Osteocyte (in vitro differentiated cells): ENCODE measurements around the gene TRNT1. TPM values are rescaled to one million over a fixed set of nuclear protein-coding genes. Genes with fewer than 3 reads are reported as not detected.

Experiments
- DNase-seq: peaks from one replicate; pipeline ENCODE4 v3.0.0; 2021; ENCODE audit warnings: mixed read lengths; ENCODE audit not compliant: unreplicated experiment; ENCODE audit errors: extremely low spot score
- H3K27ac Mint-ChIP-seq: one replicate; pipeline ENCODE4 v1.8.0; 2021; ENCODE audit warnings: mild to moderate bottlenecking, mixed read lengths; ENCODE audit not compliant: unreplicated experiment
- H3K27me3 Mint-ChIP-seq: one replicate; pipeline ENCODE4 v1.8.0; 2021; ENCODE audit warnings: mixed read lengths; ENCODE audit not compliant: unreplicated experiment
- H3K36me3 Mint-ChIP-seq: one replicate; pipeline ENCODE4 v1.8.0; 2021; ENCODE audit warnings: mixed read lengths; ENCODE audit not compliant: unreplicated experiment
- H3K4me1 Mint-ChIP-seq: one replicate; pipeline ENCODE4 v1.8.0; 2021; ENCODE audit warnings: mixed read lengths; ENCODE audit not compliant: unreplicated experiment
- H3K4me3 Mint-ChIP-seq: one replicate; pipeline ENCODE4 v1.8.0; 2021; ENCODE audit warnings: mild to moderate bottlenecking, moderate library complexity, mixed read lengths; ENCODE audit not compliant: unreplicated experiment
- H3K9me3 Mint-ChIP-seq: one replicate; pipeline ENCODE4 v1.8.0; 2021; ENCODE audit warnings: mixed read lengths; ENCODE audit not compliant: unreplicated experiment
- total RNA-seq: library from RNA; stranded (reverse); gene quantifications from 2 replicates; pipeline ENCODE4 v1.2.1, GENCODE V29; 2021
- TF ChIP-seq, protein P1 (sequence below): fragments of 200-600 bp; sonication (generic); IDR thresholded peaks from 2 replicates; pipeline ENCODE4 v1.5.0; 2021; ENCODE audit warnings: antibody characterized with exemption, mild to moderate bottlenecking, moderate library complexity

TRNT1 gene
- total RNA-seq, 1 donor from 2014 or later = 38.4 TPM

DNA sequence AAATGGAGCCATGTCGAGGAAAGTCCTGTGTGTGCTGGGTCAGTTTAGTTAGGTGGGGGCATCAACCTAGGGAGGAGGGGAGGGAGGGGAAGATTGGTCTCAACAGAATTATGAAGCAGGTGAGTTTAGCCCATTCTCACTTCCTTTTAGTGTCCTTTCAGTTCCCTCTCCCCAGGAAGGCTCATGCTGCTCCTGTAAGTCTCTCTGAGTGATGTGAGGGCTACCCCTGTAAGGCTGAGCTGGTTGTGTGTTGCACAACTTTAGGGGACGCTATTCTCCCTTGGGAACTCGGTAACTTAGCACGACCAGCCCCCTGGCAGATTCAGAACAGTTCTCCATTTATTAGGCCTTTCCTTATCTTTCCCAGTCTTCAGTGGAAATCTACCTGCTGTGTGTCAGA, 37.7 kb upstream of the TRNT1 start:
- no peak for DNase-seq
- TF ChIP-seq, protein P1, sequence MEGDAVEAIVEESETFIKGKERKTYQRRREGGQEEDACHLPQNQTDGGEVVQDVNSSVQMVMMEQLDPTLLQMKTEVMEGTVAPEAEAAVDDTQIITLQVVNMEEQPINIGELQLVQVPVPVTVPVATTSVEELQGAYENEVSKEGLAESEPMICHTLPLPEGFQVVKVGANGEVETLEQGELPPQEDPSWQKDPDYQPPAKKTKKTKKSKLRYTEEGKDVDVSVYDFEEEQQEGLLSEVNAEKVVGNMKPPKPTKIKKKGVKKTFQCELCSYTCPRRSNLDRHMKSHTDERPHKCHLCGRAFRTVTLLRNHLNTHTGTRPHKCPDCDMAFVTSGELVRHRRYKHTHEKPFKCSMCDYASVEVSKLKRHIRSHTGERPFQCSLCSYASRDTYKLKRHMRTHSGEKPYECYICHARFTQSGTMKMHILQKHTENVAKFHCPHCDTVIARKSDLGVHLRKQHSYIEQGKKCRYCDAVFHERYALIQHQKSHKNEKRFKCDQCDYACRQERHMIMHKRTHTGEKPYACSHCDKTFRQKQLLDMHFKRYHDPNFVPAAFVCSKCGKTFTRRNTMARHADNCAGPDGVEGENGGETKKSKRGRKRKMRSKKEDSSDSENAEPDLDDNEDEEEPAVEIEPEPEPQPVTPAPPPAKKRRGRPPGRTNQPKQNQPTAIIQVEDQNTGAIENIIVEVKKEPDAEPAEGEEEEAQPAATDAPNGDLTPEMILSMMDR = no peak
- H3K4me1 Mint-ChIP-seq = no peaks in the 10 kb centered on the region
- no peak overlapping the region for H3K4me3 Mint-ChIP-seq
- H3K9me3 Mint-ChIP-seq = peaks cover 4% of the 10 kb centered on the region
- H3K27ac Mint-ChIP-seq = no peak overlapping the region
- peaks cover 2% of the 10 kb centered on the region for H3K27me3 Mint-ChIP-seq
- no peaks in the 10 kb centered on the region for H3K36me3 Mint-ChIP-seq

DNA sequence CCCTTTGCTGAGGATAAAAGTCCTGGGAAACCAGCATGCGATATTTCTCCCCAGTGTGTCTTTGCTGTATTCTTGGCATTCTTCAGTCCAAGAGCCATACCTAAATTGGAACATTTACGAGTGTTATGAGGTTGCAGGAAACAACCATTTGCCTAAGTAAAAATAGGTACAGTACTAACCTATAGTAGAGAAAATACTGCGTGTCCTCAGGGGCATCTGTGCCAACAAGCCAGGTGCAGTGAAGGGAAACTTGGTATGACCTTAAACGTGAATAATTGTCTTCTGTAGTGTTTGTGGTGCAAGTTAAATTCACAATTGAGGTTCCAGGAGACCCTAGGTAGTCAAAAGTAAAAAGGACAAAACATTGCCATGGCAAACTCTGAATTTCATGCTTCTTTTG, 28.8 kb upstream of the TRNT1 start:
- Mint-ChIP-seq H3K27me3 (no peaks in the 10 kb centered on the region), H3K4me3 (no peak overlapping the region), H3K4me1 (no peaks in the 10 kb centered on the region), H3K9me3 (peaks cover under 1% of the 10 kb centered on the region), H3K27ac (no peak overlapping the region), H3K36me3 (no peaks in the 10 kb centered on the region)
- TF ChIP-seq, protein P1 = no peak
- no peak for DNase-seq

DNA sequence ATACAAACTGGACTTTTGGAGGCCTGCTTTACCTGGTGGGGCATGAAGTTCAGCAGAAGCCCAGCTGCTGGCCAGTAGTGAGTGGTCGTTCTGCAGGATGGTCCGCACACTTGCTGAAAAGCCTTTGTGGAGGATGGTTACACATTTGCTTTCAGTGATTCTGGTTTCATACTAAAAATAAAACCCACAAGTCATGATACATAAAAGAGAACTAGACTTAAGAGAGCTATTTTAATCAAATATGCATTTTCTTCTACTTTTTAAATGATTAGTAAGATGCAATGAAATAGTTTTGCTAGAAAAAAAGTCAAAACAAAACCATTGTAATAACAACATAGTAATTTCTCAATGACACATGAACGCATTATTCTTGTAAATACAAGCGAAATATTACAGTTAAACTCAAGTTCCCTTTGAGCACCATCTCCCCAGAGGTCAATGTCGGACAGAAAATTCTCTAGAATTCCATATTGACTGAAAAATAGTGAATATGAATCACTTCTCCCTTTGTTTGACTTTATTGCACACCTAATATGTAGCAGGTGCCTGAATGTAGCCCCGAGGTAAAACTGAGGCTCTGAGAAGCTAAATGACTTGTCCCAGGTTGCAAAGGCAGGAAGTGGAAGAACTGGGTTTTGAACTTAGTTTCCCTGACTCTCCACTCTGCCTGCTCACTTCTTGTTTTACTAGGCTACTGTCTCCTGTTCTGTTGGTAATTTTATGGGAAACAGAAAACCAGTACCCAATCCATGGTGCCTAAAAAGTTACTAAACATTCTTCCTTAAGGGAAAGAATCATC, 24.9 kb upstream of the TRNT1 start:
- DNase-seq = no peak
- H3K27ac Mint-ChIP-seq = no peak overlapping the region

DNA sequence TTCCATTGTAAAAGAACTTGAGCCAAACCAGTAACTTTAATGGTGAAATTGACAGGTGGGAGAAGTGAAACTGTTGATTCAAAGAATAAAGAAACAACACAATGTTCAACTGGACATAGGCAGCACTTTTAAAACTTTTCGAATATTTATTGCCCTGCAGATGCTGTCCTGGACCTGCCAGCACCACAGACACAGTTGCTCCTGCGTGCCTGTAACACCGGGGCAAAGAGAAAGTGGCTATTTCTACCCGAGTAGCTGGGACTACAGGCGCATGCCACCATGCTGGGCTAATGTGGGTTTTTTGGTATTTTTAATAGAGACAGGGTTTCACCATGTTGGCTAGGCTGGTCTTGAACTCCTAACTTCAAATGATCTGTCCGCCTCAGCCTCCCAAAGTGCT, 24.0 kb upstream of the TRNT1 start:
- Mint-ChIP-seq H3K4me3 (no peak overlapping the region), H3K27ac (no peak overlapping the region)

More for the DNA sequence above, 24.9 kb upstream of the TRNT1 start:
- Mint-ChIP-seq H3K9me3 (no peaks in the 10 kb centered on the region), H3K4me3 (no peak overlapping the region), H3K36me3 (no peaks in the 10 kb centered on the region), H3K27me3 (peaks cover 9% of the 10 kb centered on the region), H3K4me1 (no peaks in the 10 kb centered on the region)
- TF ChIP-seq, protein P1 = no peak

DNA sequence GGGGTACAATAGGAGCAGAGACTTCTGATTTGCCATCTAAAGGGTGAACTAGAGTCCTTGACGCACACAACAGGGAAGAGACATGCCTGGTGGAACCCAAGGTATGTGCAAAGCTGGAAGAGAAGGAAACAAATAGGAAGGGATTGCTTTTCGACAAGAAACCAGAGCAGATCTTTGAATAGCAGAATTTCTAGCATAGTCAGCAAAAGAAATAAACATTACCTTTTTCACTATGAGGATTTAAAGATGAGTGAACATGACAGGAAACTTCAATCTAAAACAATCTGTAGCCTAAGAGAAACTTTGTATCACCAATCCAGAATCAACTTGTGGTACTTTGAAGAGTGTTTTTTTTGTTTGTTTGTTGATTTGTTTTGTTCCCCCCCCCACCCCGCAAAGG, 21.5 kb upstream of the TRNT1 start:
- Mint-ChIP-seq H3K4me1 (no peaks in the 10 kb centered on the region), H3K36me3 (no peaks in the 10 kb centered on the region), H3K9me3 (no peaks in the 10 kb centered on the region), H3K27ac (no peak overlapping the region), H3K27me3 (peaks cover 22% of the 10 kb centered on the region), H3K4me3 (no peak overlapping the region)
- TF ChIP-seq, protein P1 = no peak
- DNase-seq = no peak

More for the DNA sequence above, 24.0 kb upstream of the TRNT1 start:
- TF ChIP-seq, protein P1 = no peak
- Mint-ChIP-seq H3K9me3 (no peaks in the 10 kb centered on the region), H3K36me3 (no peaks in the 10 kb centered on the region), H3K4me1 (no peaks in the 10 kb centered on the region), H3K27me3 (peaks cover 14% of the 10 kb centered on the region)
- no peak for DNase-seq
